GM18868 (cell line): ENCODE results near the gene KNDC1.
A peak's percentile ranks its signal among the peaks of the same experiment; 100 is the strongest.

ENCODE experiments used
- ATAC-seq: cut with Tn5 transposase; IDR thresholded peaks from one replicate; pipeline ENCODE4 v1.9.1; 2021; ENCODE audit warnings: mild to moderate bottlenecking, moderate library complexity; ENCODE audit not compliant: unreplicated experiment

KNDC1 gene

GRCh38 chr10:133270773-133271297, 110.8 kb downstream of the KNDC1 start:
- no peak for ATAC-seq

GRCh38 chr10:133271521-133272300, 111.7 kb downstream of the KNDC1 start:
- no peak for ATAC-seq

GRCh38 chr10:133272301-133272963, 112.4 kb downstream of the KNDC1 start:
- ATAC-seq, result no peak

- ATAC-seq, result no peak
These were observed 113.0 kb downstream of the KNDC1 start for GRCh38 chr10:133272964-133273420.

GRCh38 chr10:133273534-133274143, 113.6 kb downstream of the KNDC1 start:
- no peak for ATAC-seq

- peak; percentile 53 for ATAC-seq
These were observed 115.0 kb downstream of the KNDC1 start for GRCh38 chr10:133274751-133275683.

- peak; percentile 34 for ATAC-seq
These were observed 115.7 kb downstream of the KNDC1 start for GRCh38 chr10:133275684-133276092.
